Activated effector memory CD4-positive, alpha-beta T cell treated with anti-CD3 and anti-CD28 coated beads, Interleukin-2, amount 50 U/mL, for 16 hours (primary cell): ENCODE data around the gene TUB.

Experiments used
- DNase-seq: peaks from one replicate; pipeline ENCODE4 v3.0.0-alpha.2; 2020

The TUB gene

GRCh38 chr11:8070417-8071115 lies 10.4 kb upstream of the TUB start:
- peak; percentile 42 for DNase-seq

GRCh38 chr11:8071616-8072581 lies 9.1 kb upstream of the TUB start:
- no peak for DNase-seq

GRCh38 chr11:8075119-8075726 lies 5.8 kb upstream of the TUB start:
- DNase-seq, result no peak

GRCh38 chr11:8079111-8079675 lies 1.8 kb upstream of the TUB start:
- DNase-seq, result no peak

- no peak for DNase-seq
Observed at GRCh38 chr11:8080069-8080670, 841 bp upstream of the TUB start.

GRCh38 chr11:8081591-8082250 lies 710 bp downstream of the TUB start:
- DNase-seq, result no peak

GRCh38 chr11:8082391-8083087 lies 1.5 kb downstream of the TUB start:
- no peak for DNase-seq

GRCh38 chr11:8083088-8083395 lies 2.0 kb downstream of the TUB start:
- DNase-seq, result no peak

- DNase-seq, result no peak
Observed at GRCh38 chr11:8083871-8084281, 2.9 kb downstream of the TUB start.

- DNase-seq, result no peak
Observed at GRCh38 chr11:8084352-8084751, 3.3 kb downstream of the TUB start.

GRCh38 chr11:8085011-8085645 lies 4.1 kb downstream of the TUB start:
- DNase-seq, result no peak

GRCh38 chr11:8086001-8086479 lies 5.0 kb downstream of the TUB start:
- DNase-seq, result no peak

GRCh38 chr11:8086571-8086970 lies 5.6 kb downstream of the TUB start:
- DNase-seq, result no peak

GRCh38 chr11:8087185-8087584 lies 6.2 kb downstream of the TUB start:
- no peak for DNase-seq

- no peak for DNase-seq
Observed at GRCh38 chr11:8087756-8088155, 6.7 kb downstream of the TUB start.

GRCh38 chr11:8089791-8090510 lies 8.9 kb downstream of the TUB start:
- DNase-seq, result no peak

- peak; percentile 65 for DNase-seq
Observed at GRCh38 chr11:8090756-8091155, 9.7 kb downstream of the TUB start.

GRCh38 chr11:8091721-8092120 lies 10.7 kb downstream of the TUB start:
- no peak for DNase-seq

GRCh38 chr11:8092587-8093424 lies 11.8 kb downstream of the TUB start:
- peak; percentile 72 for DNase-seq
